Left kidney (tissue), 2 donors: Measurements from ENCODE around the gene HUNK. TPM values are rescaled to one million over a fixed set of nuclear protein-coding genes. Genes with fewer than 3 reads are reported as not detected.
"Not testable (repeated sequence)": the region's sequence is repeated elsewhere in the genome, so short reads cannot be mapped to it uniquely, and the experiment has no call there.

Source experiments
- DNase-seq: peaks from one replicate; pipeline ENCODE4 v3.0.0-alpha.2; 2013
- polyA plus RNA-seq: library from polyadenylated mRNA; unstranded; fragments of 120-200 nt; gene quantifications from one replicate; pipeline ENCODE4 v1.2.1, GENCODE V29; 2013; ENCODE audit not compliant: insufficient read length

HUNK gene
- polyA plus RNA-seq, 1 donor = 18.1 TPM

GRCh38 chr21:31869750-31870149 is 3.1 kb upstream of the HUNK start:
- DNase-seq = no peak

GRCh38 chr21:31870472-31871193 is 2.2 kb upstream of the HUNK start:
- no peak for DNase-seq

DNA sequence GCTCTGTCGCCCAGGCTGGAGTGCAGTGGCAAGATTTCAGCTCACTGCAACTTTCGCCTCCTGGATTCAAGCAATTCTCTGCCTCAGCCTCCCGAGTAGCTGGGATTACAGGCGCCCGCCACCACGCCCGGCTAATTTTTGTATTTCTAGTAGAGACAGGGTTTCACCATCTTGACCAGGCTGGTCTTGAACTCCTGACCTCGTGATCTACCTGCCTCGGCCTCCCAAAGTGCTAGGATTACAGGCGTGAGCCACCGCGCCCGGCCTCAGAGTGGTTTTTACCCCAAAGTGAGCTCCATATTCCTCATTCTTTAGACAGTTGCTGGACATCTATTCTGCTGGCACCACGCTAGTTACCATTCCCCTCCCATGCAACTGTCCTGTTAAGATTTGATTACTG is 1.4 kb upstream of the HUNK start:
- DNase-seq = not testable (repeated sequence)

DNA sequence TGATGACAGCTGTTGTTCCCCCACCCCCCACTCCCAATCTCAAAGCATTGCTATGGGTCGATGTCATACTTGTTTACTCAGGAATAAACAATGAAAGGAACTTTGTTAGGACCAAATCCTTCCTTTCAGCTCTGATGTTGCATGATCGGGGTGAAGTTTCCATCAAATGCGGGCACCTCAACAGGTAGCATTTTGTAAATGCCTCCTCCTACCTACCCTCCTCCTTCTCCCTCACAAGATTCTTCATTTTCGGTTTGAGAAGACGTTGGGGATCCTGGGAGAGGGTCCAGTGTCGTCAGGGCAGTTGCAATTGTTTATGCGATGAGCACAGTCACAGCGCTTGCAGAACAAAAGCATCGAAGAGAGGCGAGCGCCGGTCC is 758 bp upstream of the HUNK start:
- no peak for DNase-seq

GRCh38 chr21:31873275-31873695 is 465 bp downstream of the HUNK start:
- no peak for DNase-seq

- no peak for DNase-seq
Observed at GRCh38 chr21:31873696-31874599, 1.1 kb downstream of the HUNK start.

GRCh38 chr21:31874812-31875212 is 2.0 kb downstream of the HUNK start:
- no peak for DNase-seq

DNA sequence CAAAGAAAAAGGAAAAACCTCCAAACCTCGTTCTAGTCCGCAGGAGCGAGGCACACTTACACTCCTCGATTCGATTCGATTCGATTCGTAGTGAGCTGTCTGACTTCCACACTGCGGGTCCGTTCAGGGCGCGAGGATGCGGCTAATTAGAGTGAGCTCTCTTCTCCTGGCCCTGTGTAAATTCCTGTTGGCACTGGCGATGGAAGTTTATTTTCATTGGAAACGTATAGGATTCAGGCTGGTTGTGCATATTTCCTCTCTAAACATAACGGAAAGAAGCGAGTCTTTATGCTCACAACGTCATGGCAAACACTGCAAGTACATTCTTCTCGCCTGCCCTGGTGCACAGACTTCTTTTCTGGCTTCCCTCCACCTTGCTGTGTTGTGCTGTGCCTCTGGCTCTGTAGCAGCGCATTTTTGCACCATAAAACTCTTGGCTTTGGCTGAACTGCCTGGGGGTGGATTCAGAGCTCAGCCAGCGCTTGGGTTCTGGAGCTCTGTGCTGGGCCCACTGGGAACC is 2.7 kb downstream of the HUNK start:
- no peak for DNase-seq

GRCh38 chr21:31877463-31877957 is 4.7 kb downstream of the HUNK start:
- DNase-seq = no peak

GRCh38 chr21:31878831-31879230 is 6.0 kb downstream of the HUNK start:
- DNase-seq = no peak

GRCh38 chr21:31879241-31879650 is 6.4 kb downstream of the HUNK start:
- no peak for DNase-seq

DNA sequence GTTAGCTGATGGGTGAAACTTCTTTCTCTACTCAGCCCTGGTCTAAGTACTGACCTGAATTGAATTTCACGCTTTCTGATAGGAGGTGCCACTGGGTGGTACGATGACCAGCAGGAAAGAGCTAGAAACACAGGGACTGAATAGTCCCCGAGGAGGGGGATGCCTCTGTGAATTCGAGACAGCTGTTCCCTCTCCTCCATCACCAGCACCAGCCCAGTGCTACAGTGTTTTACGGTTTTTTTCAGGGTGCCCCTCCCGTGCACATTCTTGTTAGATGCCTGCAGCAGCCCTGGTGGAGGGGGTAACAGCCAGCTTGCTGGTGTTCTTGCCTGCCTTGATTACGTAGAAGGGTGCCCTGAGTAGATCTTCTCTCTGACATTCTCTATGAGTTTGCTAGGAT is 7.1 kb downstream of the HUNK start:
- no peak for DNase-seq

DNA sequence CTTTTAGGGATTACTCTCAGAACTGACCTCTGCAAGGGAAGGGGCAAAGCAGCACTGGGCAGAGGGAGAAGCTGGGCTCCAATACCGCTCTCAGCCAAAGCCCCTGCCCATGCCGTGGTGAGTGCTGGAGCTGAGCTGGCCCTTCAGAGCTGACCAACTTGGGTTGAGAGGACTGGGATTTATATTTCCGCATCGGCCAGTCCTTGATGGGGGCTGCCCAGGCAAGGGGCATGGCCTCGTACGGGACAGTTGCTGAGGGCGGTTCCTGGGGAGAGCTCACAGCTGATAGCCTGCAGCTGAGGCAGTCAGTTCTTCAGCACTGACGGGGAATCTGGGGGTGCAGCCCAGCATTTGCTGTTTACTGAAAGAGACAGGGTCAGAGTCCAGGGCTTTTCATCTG is 8.0 kb downstream of the HUNK start:
- no peak for DNase-seq

DNA sequence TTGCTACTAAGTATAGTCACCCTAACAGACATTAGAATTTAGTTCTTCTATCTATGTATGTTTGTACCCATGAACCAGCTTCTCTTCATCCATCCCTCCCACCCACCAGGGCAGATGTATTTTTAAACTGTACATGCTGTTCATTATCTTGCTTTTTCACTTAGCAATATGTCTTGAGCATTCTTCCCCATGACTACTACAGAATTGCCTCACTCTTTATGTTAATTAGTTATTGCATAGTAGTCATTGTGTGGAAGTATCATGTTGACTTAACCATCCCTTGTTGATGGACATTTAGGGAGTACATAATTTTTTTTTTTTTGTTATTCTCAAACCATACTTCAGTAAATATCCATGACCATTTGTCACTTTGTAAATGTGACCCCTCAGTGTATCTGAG is 9.9 kb downstream of the HUNK start:
- no peak for DNase-seq

GRCh38 chr21:31885146-31885545 is 12.3 kb downstream of the HUNK start:
- no peak for DNase-seq

GRCh38 chr21:31886915-31887314 is 14.1 kb downstream of the HUNK start:
- no peak for DNase-seq

- DNase-seq = no peak
Observed at GRCh38 chr21:31887391-31887841, 14.6 kb downstream of the HUNK start.

DNA sequence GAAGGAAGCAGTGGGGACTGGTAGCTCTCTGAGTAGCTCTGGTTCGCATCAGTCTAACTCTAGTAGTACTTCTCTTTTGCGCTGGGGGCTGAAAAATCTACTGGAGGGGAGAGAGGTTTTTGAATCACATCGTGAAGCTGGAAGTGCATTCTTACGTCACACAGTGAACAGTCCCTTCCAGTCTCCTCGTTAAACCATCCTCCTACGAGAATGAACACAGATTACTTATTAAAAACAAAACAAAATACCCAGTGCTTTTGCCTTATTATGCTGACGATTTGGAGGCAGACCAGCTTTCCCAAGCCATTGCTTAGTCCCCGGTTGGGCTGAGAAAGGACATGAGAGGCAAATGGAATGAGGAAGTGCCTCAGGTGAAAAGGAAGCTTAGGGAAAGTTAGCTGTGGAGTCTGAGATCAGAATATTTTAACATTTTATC is 16.1 kb downstream of the HUNK start:
- no peak for DNase-seq

- DNase-seq = no peak
Observed at GRCh38 chr21:31889460-31889859, 16.6 kb downstream of the HUNK start.

DNA sequence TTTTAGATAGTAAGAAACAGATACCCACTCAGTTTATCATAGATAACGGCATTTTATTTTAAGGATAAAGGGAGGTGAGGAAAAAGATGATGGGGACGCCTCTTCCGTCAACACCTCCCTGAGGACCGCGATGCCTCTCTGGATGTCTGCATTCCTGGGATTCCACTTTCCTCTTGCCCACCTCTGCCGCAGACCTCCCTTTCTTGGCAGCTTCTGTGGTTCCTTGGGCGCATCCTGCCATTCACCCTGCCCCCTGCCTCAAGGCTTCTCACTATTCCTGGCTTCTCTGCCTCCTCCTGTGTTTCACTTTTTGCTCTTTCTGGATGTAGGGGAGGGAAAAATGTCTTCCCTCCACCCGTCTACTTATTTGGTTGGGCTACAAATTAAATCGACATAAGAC is 19.9 kb downstream of the HUNK start:
- DNase-seq = no peak

GRCh38 chr21:31893851-31894415 is 21.1 kb downstream of the HUNK start:
- DNase-seq = no peak

GRCh38 chr21:31894457-31894856 is 21.6 kb downstream of the HUNK start:
- DNase-seq = no peak
